ENCODE measurements around the gene PLPPR3.
A peak's percentile ranks its signal among the peaks of the same experiment; 100 is the strongest.

DNA sequence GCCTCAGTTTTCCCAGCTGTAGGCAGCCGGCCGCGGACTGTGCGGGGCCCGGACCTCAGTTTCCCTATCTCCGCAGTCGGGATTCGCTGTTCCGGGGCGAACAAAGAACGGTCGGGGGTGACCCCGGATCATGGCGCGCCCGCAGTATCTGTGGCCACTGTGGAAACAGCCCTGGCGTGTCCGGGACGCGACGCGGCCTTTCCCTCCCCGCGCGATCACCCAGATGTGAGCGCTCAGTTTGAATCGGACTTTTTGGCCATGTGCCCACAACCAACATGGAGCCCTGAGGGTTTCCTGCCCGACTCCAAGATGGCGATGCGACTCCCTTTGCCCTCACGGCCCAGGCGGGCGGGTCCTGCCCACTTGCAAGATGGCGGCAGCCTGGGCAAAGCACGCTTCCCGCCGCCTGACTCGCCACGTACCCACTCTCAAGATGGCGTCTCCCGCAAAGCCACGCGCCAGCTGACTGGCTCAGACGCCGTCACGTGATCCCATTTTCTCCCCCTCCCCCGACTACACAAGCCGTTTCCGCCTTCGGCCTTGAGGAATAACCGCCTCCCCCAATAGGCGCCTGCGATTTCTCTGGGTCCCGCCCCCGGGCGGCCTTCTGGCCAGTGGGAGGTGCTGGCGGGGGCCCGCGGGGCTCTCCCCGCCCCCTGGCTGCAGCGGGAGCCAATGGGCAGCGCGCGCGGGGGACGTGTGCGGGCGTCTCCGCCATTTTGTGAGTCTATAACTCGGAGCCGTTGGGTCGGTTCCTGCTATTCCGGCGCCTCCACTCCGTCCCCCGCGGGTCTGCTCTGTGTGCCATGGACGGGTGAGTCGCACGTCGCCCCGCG lies 24.8 kb downstream of the PLPPR3 start, which contains the start of gene PTBP1:
- TF ChIP-seq ARNTL (CRISPR knock-in tag; IDR thresholded peaks at IDR 0.05; ENCODE audit: borderline replicate concordance, low read depth) (peak; percentile 93), ZFP3 (CRISPR knock-in tag; IDR thresholded peaks at IDR 0.05) (peak; percentile 29; the same call in 1 of the 2 replicates), ZNF565 (CRISPR knock-in tag; conservative IDR thresholded peaks at IDR 0.05; ENCODE audit: low read depth) (no peak), CSDC2 (CRISPR knock-in tag; IDR thresholded peaks at IDR 0.05) (peak; percentile 67; the same call in 1 of the 2 replicates), TCF4 (CRISPR knock-in tag; IDR thresholded peaks at IDR 0.05; ENCODE audit: borderline replicate concordance) (no peak), ZNF8 (CRISPR knock-in tag; IDR thresholded peaks at IDR 0.05) (no peak)
- TF ChIP-seq, protein P1, sequence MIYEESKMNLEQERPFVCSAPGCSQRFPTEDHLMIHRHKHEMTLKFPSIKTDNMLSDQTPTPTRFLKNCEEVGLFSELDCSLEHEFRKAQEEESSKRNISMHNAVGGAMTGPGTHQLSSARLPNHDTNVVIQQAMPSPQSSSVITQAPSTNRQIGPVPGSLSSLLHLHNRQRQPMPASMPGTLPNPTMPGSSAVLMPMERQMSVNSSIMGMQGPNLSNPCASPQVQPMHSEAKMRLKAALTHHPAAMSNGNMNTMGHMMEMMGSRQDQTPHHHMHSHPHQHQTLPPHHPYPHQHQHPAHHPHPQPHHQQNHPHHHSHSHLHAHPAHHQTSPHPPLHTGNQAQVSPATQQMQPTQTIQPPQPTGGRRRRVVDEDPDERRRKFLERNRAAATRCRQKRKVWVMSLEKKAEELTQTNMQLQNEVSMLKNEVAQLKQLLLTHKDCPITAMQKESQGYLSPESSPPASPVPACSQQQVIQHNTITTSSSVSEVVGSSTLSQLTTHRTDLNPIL (CRISPR knock-in tag; IDR thresholded peaks at IDR 0.05; ENCODE audit: low read depth) = no peak

All from SK-N-SH treated with all-trans-retinoic acid at 6 μM for 48 hours (cell line).